ENCODE measurements around the gene NDUFAF3.

NDUFAF3 gene

GRCh38 chr3:49020330-49021212 is 1.4 kb upstream of the NDUFAF3 start:
- peak; percentile 39 for DNase-seq

GRCh38 chr3:49021213-49021812 is 608 bp upstream of the NDUFAF3 start:
- DNase-seq: peak; percentile 99

- DNase-seq: no peak
These were observed 809 bp downstream of the NDUFAF3 start for GRCh38 chr3:49022688-49023171.

- no peak for DNase-seq
These were observed 1.9 kb downstream of the NDUFAF3 start for GRCh38 chr3:49023775-49024174.

GRCh38 chr3:49024449-49024848 is 2.5 kb downstream of the NDUFAF3 start:
- DNase-seq: no peak

GRCh38 chr3:49025005-49025792 is 3.3 kb downstream of the NDUFAF3 start:
- DNase-seq: no peak

- DNase-seq: no peak
These were observed 4.0 kb downstream of the NDUFAF3 start for GRCh38 chr3:49025793-49026520.

GRCh38 chr3:49026536-49026935 is 4.6 kb downstream of the NDUFAF3 start:
- no peak for DNase-seq

- DNase-seq: no peak
These were observed 5.7 kb downstream of the NDUFAF3 start for GRCh38 chr3:49027634-49028033.

- no peak for DNase-seq
These were observed 6.4 kb downstream of the NDUFAF3 start for GRCh38 chr3:49028298-49028672.

GRCh38 chr3:49028673-49029562 is 7.0 kb downstream of the NDUFAF3 start, which contains the start of gene IMPDH2:
Gene IMPDH2 (minus strand): TSS chr3:49029398. CDS start chr3:49029350, 48 bp downstream.
- peak; percentile 96 for DNase-seq

GRCh38 chr3:49029563-49029884 is 7.6 kb downstream of the NDUFAF3 start:
- DNase-seq: no peak

- DNase-seq: no peak
These were observed 8.4 kb downstream of the NDUFAF3 start for GRCh38 chr3:49030321-49030720.

GRCh38 chr3:49032646-49033304 is 10.9 kb downstream of the NDUFAF3 start:
- no peak for DNase-seq

- DNase-seq: no peak
These were observed 12.7 kb downstream of the NDUFAF3 start for GRCh38 chr3:49034650-49035049.

GRCh38 chr3:49035281-49035680 is 13.4 kb downstream of the NDUFAF3 start:
- DNase-seq: no peak

- no peak for DNase-seq
These were observed 31.6 kb downstream of the NDUFAF3 start for GRCh38 chr3:49053543-49053942.

GRCh38 chr3:49054344-49054862 is 32.5 kb downstream of the NDUFAF3 start:
- DNase-seq: no peak

GRCh38 chr3:49057268-49057667 is 35.3 kb downstream of the NDUFAF3 start:
- DNase-seq: no peak

GRCh38 chr3:49058011-49058410 is 36.1 kb downstream of the NDUFAF3 start:
- DNase-seq: no peak
